Peyer's patch (tissue), 4 donors: Measurements from ENCODE around the gene KLHL25. TPM values are rescaled to one million over a fixed set of nuclear protein-coding genes. Genes with fewer than 3 reads are reported as not detected.

Experiments
- DNase-seq, 3 donors: peaks; one replicate each; pipeline ENCODE4 v3.0.0-alpha.2; 2017 to 2019
- H3K27ac ChIP-seq, 4 donors: fragments of 200-600 bp; sonication (generic); one replicate each; pipeline ENCODE4 v1.5.1; 2016 to 2019
- H3K27me3 ChIP-seq, 2 donors: fragments of 200-600 bp; sonication (generic); one replicate each; pipeline ENCODE4 v1.5.1; 2019
- H3K36me3 ChIP-seq, 3 donors: fragments of 200-600 bp; sonication (generic); one replicate each; pipeline ENCODE4 v1.5.1; 2016 to 2019
- H3K4me1 ChIP-seq, 4 donors: fragments of 200-600 bp; sonication (generic); one replicate each; pipeline ENCODE4 v1.5.1; 2016 to 2019
- H3K4me3 ChIP-seq, 4 donors: fragments of 200-600 bp; sonication (generic); 1 replicate in 3 of 4; 2 replicates in 1 of 4; pipeline ENCODE4 v1.5.1; 2016 to 2019; ENCODE audit warnings: mild to moderate bottlenecking in 1 of 4
- H3K9me3 ChIP-seq, 4 donors: fragments of 200-600 bp; sonication (generic); one replicate each; pipeline ENCODE4 v1.5.1; 2016 to 2019; ENCODE audit warnings: mild to moderate bottlenecking in 1 of 4
- CTCF ChIP-seq, 6 experiments: fragments of 450-650 bp in 4 of 6; fragments of 200-600 bp in 2 of 6; sonication (generic) in 1 of 6; IDR thresholded peaks; one replicate each; pipeline ENCODE4 v1.5.1; 2017 to 2019; ENCODE audit warnings: antibody characterized with exemption in 6 of 6, mild to moderate bottlenecking in 3 of 6, moderate library complexity in 1 of 6
- POLR2A ChIP-seq, 2 donors: fragments of 450-650 bp; IDR thresholded peaks; one replicate each; pipeline ENCODE4 v1.5.1; 2017; ENCODE audit warnings: antibody characterized with exemption in 2 of 2, mild to moderate bottlenecking in 2 of 2, moderate library complexity in 2 of 2
- total RNA-seq, 4 donors: library from RNA; depleted of rRNA; stranded (reverse); fragments of >200 nt; gene quantifications; one replicate each; pipeline ENCODE4 v1.1.0, GENCODE V29; 2016

Gene KLHL25
- total RNA-seq, 4 donors from 2014 or later: 9.9 to 23.6 (median 17.2) TPM

GRCh38 chr15:85793641-85794597, 806 bp downstream of the KLHL25 start:
- H3K36me3 ChIP-seq: no peaks in the 10 kb centered on the region
- DNase-seq: peak; percentile 49 to 69 (median 67)
- H3K4me1 ChIP-seq: peaks cover 0 to 27% (median 6%) of the 10 kb centered on the region in 4 donors
- peaks cover 0 to 4% (median 0%) of the 10 kb centered on the region in 4 donors for H3K9me3 ChIP-seq
- H3K4me3 ChIP-seq: peak overlapping the region; percentile 72 to 98 (median 84)
- peak overlapping the region; percentile 85 to 91 (median 86) for H3K27ac ChIP-seq
- H3K27me3 ChIP-seq: no peaks in the 10 kb centered on the region
- TF ChIP-seq POLR2A (IDR thresholded peaks at IDR 0.05) (no peak), CTCF (IDR thresholded peaks at IDR 0.05) (no peak)

GRCh38 chr15:85792912-85793590, 1.7 kb downstream of the KLHL25 start:
- H3K27me3 ChIP-seq: no peaks in the 10 kb centered on the region
- H3K36me3 ChIP-seq: no peaks in the 10 kb centered on the region
- H3K9me3 ChIP-seq: peaks cover 0 to 4% (median 0%) of the 10 kb centered on the region in 4 donors
- no peak overlapping the region for H3K27ac ChIP-seq
- H3K4me3 ChIP-seq: peak overlapping the region; percentile 72 to 98 (median 84)
- TF ChIP-seq CTCF (IDR thresholded peaks at IDR 0.05): no peak
- TF ChIP-seq POLR2A (IDR thresholded peaks at IDR 0.05): no peak
- H3K4me1 ChIP-seq: peaks cover 0 to 27% (median 6%) of the 10 kb centered on the region in 4 donors
- no peak for DNase-seq

- Histone ChIP-seq H3K4me1 (peaks cover 0 to 27% (median 6%) of the 10 kb centered on the region in 4 donors), H3K27me3 (no peaks in the 10 kb centered on the region), H3K4me3 (no peak overlapping the region), H3K27ac (no peak overlapping the region), H3K9me3 (peaks cover 0 to 4% (median 0%) of the 10 kb centered on the region in 4 donors), H3K36me3 (no peaks in the 10 kb centered on the region)
- no peak for TF ChIP-seq POLR2A (IDR thresholded peaks at IDR 0.05)
- TF ChIP-seq CTCF (IDR thresholded peaks at IDR 0.05): no peak
- DNase-seq: no peak
Observed at GRCh38 chr15:85792102-85792731, 2.5 kb downstream of the KLHL25 start.

GRCh38 chr15:85789496-85789875, 5.2 kb downstream of the KLHL25 start:
- Histone ChIP-seq H3K27me3 (no peaks in the 10 kb centered on the region), H3K9me3 (peaks cover 0 to 3% (median 0%) of the 10 kb centered on the region in 4 donors), H3K36me3 (no peaks in the 10 kb centered on the region), H3K4me1 (peaks cover 0 to 43% (median 15%) of the 10 kb centered on the region in 4 donors), H3K27ac (no peak overlapping the region), H3K4me3 (no peak overlapping the region)
- TF ChIP-seq POLR2A (IDR thresholded peaks at IDR 0.05) (no peak), CTCF (IDR thresholded peaks at IDR 0.05) (no peak)
- DNase-seq: no peak

GRCh38 chr15:85788771-85789495, 5.8 kb downstream of the KLHL25 start:
- no peaks in the 10 kb centered on the region for H3K9me3 ChIP-seq
- peak in 2 of 3 donors; percentile 66 to 72 for DNase-seq
- no peaks in the 10 kb centered on the region for H3K27me3 ChIP-seq
- TF ChIP-seq CTCF (IDR thresholded peaks at IDR 0.05) (no peak), POLR2A (IDR thresholded peaks at IDR 0.05) (no peak)
- H3K4me1 ChIP-seq: peaks cover 0 to 44% (median 15%) of the 10 kb centered on the region in 4 donors
- H3K4me3 ChIP-seq: no peak overlapping the region
- no peak overlapping the region for H3K27ac ChIP-seq
- H3K36me3 ChIP-seq: no peaks in the 10 kb centered on the region
